Tibial nerve (tissue), 4 donors: ENCODE results near the gene KRTAP10-2.

Experiments used
- EP300 ChIP-seq, 2 donors: sonication (generic); formaldehyde crosslinking; IDR thresholded peaks; one replicate each; pipeline ENCODE4 v1.6.1; 2017; ENCODE audit warnings: antibody characterized with exemption in 2 of 2, mild to moderate bottlenecking in 1 of 2
- POLR2A ChIP-seq, 2 donors: fragments of 450-650 bp; IDR thresholded peaks; one replicate each; pipeline ENCODE4 v1.6.1; 2017; ENCODE audit warnings: antibody characterized with exemption in 2 of 2, mild to moderate bottlenecking in 2 of 2, moderate library complexity in 2 of 2
- TF ChIP-seq, protein P1 (sequence below), 5 experiments: fragments of 200-600 bp in 3 of 5; fragments of 450-650 bp in 2 of 5; sonication (generic) in 3 of 5; IDR thresholded peaks; one replicate each; pipeline ENCODE4 v1.5.1; 2016 to 2019; ENCODE audit warnings: antibody characterized with exemption in 5 of 5, mild to moderate bottlenecking in 3 of 5, moderate library complexity in 2 of 5

DNA sequence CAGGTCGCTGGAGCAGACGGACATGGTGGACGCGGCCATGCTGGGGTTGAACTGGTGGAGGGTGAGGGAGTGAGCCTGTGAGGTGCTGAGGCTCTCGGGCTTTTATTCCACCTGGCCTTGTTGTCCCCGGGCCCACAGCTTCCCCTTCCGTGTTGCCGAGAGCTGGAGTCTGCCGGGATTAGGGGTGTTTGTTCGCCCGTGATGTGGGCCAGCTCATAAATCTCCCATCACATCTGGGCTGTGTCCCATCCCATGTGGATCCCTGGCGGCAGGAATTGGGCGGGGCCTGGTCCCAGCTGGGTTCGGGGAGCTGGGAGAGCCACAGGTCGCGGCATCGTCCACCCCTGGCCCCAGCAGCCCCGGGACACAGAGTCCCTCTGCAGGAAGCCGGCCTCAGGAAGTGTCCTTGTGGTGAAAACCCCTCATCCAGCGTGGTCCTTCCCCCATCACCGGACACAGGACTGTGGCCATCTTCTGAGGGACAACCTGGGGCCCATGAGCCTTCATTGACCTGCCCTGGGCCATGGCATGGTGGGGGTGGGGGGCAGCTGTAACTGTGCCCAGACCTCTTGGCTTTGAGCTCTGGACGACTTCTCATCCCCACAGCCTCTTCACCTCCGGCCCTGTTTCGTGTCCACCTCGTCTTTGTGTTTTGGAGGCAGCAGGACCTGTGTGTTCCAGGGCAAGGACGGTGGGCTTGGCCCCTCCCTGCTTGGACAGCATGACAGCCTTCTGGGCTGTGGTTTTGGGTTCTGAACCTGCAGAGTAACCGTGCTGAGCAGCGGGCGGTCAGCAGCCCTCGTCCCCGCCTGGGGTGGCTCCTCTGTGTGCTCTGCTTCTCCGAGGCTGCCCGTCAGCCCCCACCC lies 41.4 kb upstream of the KRTAP10-2 start, which contains the start of gene KRTAP10-6:
- TF ChIP-seq, protein P1, sequence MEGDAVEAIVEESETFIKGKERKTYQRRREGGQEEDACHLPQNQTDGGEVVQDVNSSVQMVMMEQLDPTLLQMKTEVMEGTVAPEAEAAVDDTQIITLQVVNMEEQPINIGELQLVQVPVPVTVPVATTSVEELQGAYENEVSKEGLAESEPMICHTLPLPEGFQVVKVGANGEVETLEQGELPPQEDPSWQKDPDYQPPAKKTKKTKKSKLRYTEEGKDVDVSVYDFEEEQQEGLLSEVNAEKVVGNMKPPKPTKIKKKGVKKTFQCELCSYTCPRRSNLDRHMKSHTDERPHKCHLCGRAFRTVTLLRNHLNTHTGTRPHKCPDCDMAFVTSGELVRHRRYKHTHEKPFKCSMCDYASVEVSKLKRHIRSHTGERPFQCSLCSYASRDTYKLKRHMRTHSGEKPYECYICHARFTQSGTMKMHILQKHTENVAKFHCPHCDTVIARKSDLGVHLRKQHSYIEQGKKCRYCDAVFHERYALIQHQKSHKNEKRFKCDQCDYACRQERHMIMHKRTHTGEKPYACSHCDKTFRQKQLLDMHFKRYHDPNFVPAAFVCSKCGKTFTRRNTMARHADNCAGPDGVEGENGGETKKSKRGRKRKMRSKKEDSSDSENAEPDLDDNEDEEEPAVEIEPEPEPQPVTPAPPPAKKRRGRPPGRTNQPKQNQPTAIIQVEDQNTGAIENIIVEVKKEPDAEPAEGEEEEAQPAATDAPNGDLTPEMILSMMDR (IDR thresholded peaks at IDR 0.05), result no peak
- no peak for TF ChIP-seq POLR2A (IDR thresholded peaks at IDR 0.05)
- no peak for TF ChIP-seq EP300 (IDR thresholded peaks at IDR 0.05)
